Small intestine (tissue), 7 donors: ENCODE results near the gene PREX1. TPM values are rescaled to one million over a fixed set of nuclear protein-coding genes. Genes with fewer than 3 reads are reported as not detected.

ENCODE experiments used
- DNase-seq, 2 donors: peaks; one replicate each; pipeline versions ENCODE4 v3.0.0 to v3.0.0-alpha.2; 2013
- FAIRE-seq: peaks from 2 replicates; lab custom pipeline; 2012; peaks lifted over from hg19 to GRCh38; lab: Jason Lieb, UNC
- H3K27ac ChIP-seq, 3 donors: one replicate each; pipeline ENCODE4 v1.5.1; 2013; ENCODE audit warnings: low read length in 2 of 3, mild to moderate bottlenecking in 2 of 3, control low read depth in 1 of 3, inconsistent platforms in 1 of 3, low read depth in 1 of 3, moderate library complexity in 1 of 3
- H3K27me3 ChIP-seq, 3 donors: one replicate each; pipeline ENCODE4 v1.6.1; 2013; ENCODE audit warnings: low read length in 3 of 3, inconsistent platforms in 1 of 3; ENCODE audit not compliant: control insufficient read depth in 3 of 3, insufficient read depth in 3 of 3
- H3K36me3 ChIP-seq, 3 donors: one replicate each; pipeline ENCODE4 v1.6.1; 2013; ENCODE audit warnings: low read length in 3 of 3, inconsistent platforms in 1 of 3, low read depth in 1 of 3, mild to moderate bottlenecking in 1 of 3, moderate library complexity in 1 of 3; ENCODE audit not compliant: control insufficient read depth in 3 of 3, insufficient read depth in 2 of 3
- H3K4me1 ChIP-seq, 3 donors: one replicate each; pipeline ENCODE4 v1.6.1; 2013; ENCODE audit warnings: low read length in 2 of 3, inconsistent platforms in 1 of 3, low read depth in 1 of 3, mild to moderate bottlenecking in 1 of 3, moderate library complexity in 1 of 3; ENCODE audit not compliant: control insufficient read depth in 3 of 3, insufficient read depth in 2 of 3
- H3K4me3 ChIP-seq, 3 donors: one replicate each; pipeline ENCODE4 v1.5.1; 2013; ENCODE audit warnings: low read length in 3 of 3, control low read depth in 1 of 3, inconsistent platforms in 1 of 3, low read depth in 1 of 3, mild to moderate bottlenecking in 1 of 3, moderate library complexity in 1 of 3
- H3K9me3 ChIP-seq, 2 donors: one replicate each; pipeline ENCODE4 v1.6.1; 2013; ENCODE audit warnings: low read depth in 1 of 2, low read length in 1 of 2; ENCODE audit not compliant: control insufficient read depth in 2 of 2, insufficient read depth in 1 of 2
- WGBS, 3 donors: extraction: QIAGEN DNeasy Blood & Tissue Kit; methylation state at CpG; one replicate each; pipeline ENCODE4 v1.1.7; 2013; 5-methylcytosine and 5-hydroxymethylcytosine counted together
- polyA plus RNA-seq, 4 donors: library from polyadenylated mRNA; stranded (reverse) in 3 of 4; unstranded in 1 of 4; fragments of 200-250 nt in 3 of 4; fragments of 120-200 nt in 1 of 4; gene quantifications; one replicate each; pipeline versions ENCODE4 v1.2.1 to v1.2.3, GENCODE V29; 2013
- donor health status: healthy with polysubstance abuse.
- donor health status: control.
- donor health status: control.
- donor health status: Bipolar disorder and iron deficiency.
- donor health status: healthy.

Gene PREX1
- polyA plus RNA-seq, 4 donors = 1.8 to 9.9 (median 8.0) TPM

- H3K9me3 ChIP-seq = peaks cover 0 to 5% of the 10 kb centered on the region in 2 donors
- H3K4me1 ChIP-seq = no peaks in the 10 kb centered on the region
- DNase-seq = no peak
- no peaks in the 10 kb centered on the region for H3K36me3 ChIP-seq
- H3K27me3 ChIP-seq = no peaks in the 10 kb centered on the region
- FAIRE-seq = no peak
- 95 to 96% (median 96%) methylated on average over 1 of the region's 1 CpG for WGBS, 3 donors
- no peak overlapping the region for H3K27ac ChIP-seq
- H3K4me3 ChIP-seq = no peak overlapping the region
These were observed 20.7 kb downstream of the PREX1 start for GRCh38 chr20:48807051-48807450.

- Histone ChIP-seq H3K36me3 (no peaks in the 10 kb centered on the region), H3K27me3 (no peaks in the 10 kb centered on the region), H3K9me3 (peaks cover 0 to 8% of the 10 kb centered on the region in 2 donors), H3K27ac (no peak overlapping the region), H3K4me1 (no peaks in the 10 kb centered on the region), H3K4me3 (no peak overlapping the region)
- FAIRE-seq (no peak), DNase-seq (no peak)
- 78 to 84% (median 81%) methylated on average over 5 of the region's 5 CpGs for WGBS, 3 donors
These were observed 22.1 kb downstream of the PREX1 start for GRCh38 chr20:48805716-48806115.

GRCh38 chr20:48805286-48805685 lies 22.5 kb downstream of the PREX1 start:
- FAIRE-seq = no peak
- Histone ChIP-seq H3K36me3 (no peaks in the 10 kb centered on the region), H3K4me1 (no peaks in the 10 kb centered on the region), H3K9me3 (peaks cover 0 to 8% of the 10 kb centered on the region in 2 donors), H3K27me3 (no peaks in the 10 kb centered on the region), H3K4me3 (no peak overlapping the region), H3K27ac (no peak overlapping the region)
- WGBS, 3 donors = 66 to 82% (median 81%) methylated on average over 8 of the region's 8 CpGs
- DNase-seq = no peak

GRCh38 chr20:48804300-48804980 lies 23.4 kb downstream of the PREX1 start:
- 87 to 89% (median 89%) methylated on average over 16 of the region's 16 CpGs for WGBS, 3 donors
- Histone ChIP-seq H3K4me1 (no peaks in the 10 kb centered on the region), H3K4me3 (no peak overlapping the region), H3K9me3 (peaks cover 0 to 8% of the 10 kb centered on the region in 2 donors), H3K36me3 (no peaks in the 10 kb centered on the region), H3K27ac (no peak overlapping the region), H3K27me3 (no peaks in the 10 kb centered on the region)
- FAIRE-seq = no peak
- DNase-seq = no peak

- Histone ChIP-seq H3K4me1 (no peaks in the 10 kb centered on the region), H3K36me3 (no peaks in the 10 kb centered on the region), H3K27me3 (no peaks in the 10 kb centered on the region), H3K27ac (no peak overlapping the region), H3K4me3 (no peak overlapping the region), H3K9me3 (peaks cover 0 to 8% of the 10 kb centered on the region in 2 donors)
- DNase-seq (no peak), FAIRE-seq (no peak)
- 81 to 89% (median 81%) methylated on average over 10 of the region's 10 CpGs for WGBS, 3 donors
These were observed 24.4 kb downstream of the PREX1 start for GRCh38 chr20:48803176-48804053.

GRCh38 chr20:48802647-48803046 lies 25.2 kb downstream of the PREX1 start:
- H3K27ac ChIP-seq = no peak overlapping the region
- no peak overlapping the region for H3K4me3 ChIP-seq
- H3K9me3 ChIP-seq = peaks cover 0 to 8% of the 10 kb centered on the region in 2 donors
- 85 to 92% (median 92%) methylated on average over 7 of the region's 7 CpGs for WGBS, 3 donors
- H3K27me3 ChIP-seq = no peaks in the 10 kb centered on the region
- DNase-seq (no peak), FAIRE-seq (no peak)
- no peaks in the 10 kb centered on the region for H3K4me1 ChIP-seq
- H3K36me3 ChIP-seq = no peaks in the 10 kb centered on the region

- Histone ChIP-seq H3K4me3 (no peak overlapping the region), H3K27ac (no peak overlapping the region), H3K9me3 (peaks cover 0 to 8% of the 10 kb centered on the region in 2 donors), H3K36me3 (no peaks in the 10 kb centered on the region), H3K27me3 (no peaks in the 10 kb centered on the region), H3K4me1 (no peaks in the 10 kb centered on the region)
- DNase-seq (no peak), FAIRE-seq (no peak)
- WGBS, 3 donors = 64 to 91% (median 85%) methylated on average over 2 of the region's 2 CpGs
These were observed 25.6 kb downstream of the PREX1 start for GRCh38 chr20:48802216-48802615.

- FAIRE-seq = no peak
These were observed 26.6 kb downstream of the PREX1 start for GRCh38 chr20:48801197-48801596.

More at GRCh38 chr20:48801197-48801596, 26.6 kb downstream of the PREX1 start:
- H3K27ac ChIP-seq = no peak overlapping the region
- no peaks in the 10 kb centered on the region for H3K27me3 ChIP-seq
- H3K4me3 ChIP-seq = no peak overlapping the region
- H3K9me3 ChIP-seq = peaks cover 0 to 4% of the 10 kb centered on the region in 2 donors
- no peaks in the 10 kb centered on the region for H3K36me3 ChIP-seq
- 88 to 92% (median 90%) methylated on average over 10 of the region's 10 CpGs for WGBS, 3 donors
- H3K4me1 ChIP-seq = no peaks in the 10 kb centered on the region
- no peak for DNase-seq
